Keratinocyte (primary cell): ENCODE results near the gene POLR3K. TPM values are rescaled to one million over a fixed set of nuclear protein-coding genes. Genes with fewer than 3 reads are reported as not detected.

ENCODE experiments used
- DNase-seq: peaks from one replicate; pipeline ENCODE4 v3.0.0-alpha.2; 2011; ENCODE audit warnings: low read depth, missing footprints, low spot score
- FAIRE-seq: peaks from 2 replicates; lab custom pipeline; 2011; peaks lifted over from hg19 to GRCh38; lab: Jason Lieb, UNC
- H2AFZ ChIP-seq: 2 replicates; pipeline ENCODE4 v1.6.0; 2012; ENCODE audit warnings: low read length, control low read depth, inconsistent platforms; ENCODE audit not compliant: control insufficient read depth
- H3K27ac ChIP-seq: 2 replicates; pipeline ENCODE4 v1.5.1; 2011; ENCODE audit warnings: low read length; ENCODE audit not compliant: control insufficient read depth, insufficient read depth
- H3K27me3 ChIP-seq: 3 replicates; pipeline ENCODE4 v1.6.0; 2011; ENCODE audit warnings: low read length; ENCODE audit not compliant: control insufficient read depth, insufficient read depth; ENCODE audit errors: extremely low read depth
- H3K36me3 ChIP-seq, 2 experiments: 2 replicates in 1 of 2; 3 replicates in 1 of 2; pipeline ENCODE4 v1.5.1; 2011; ENCODE audit warnings: low read length in 2 of 2, mild to moderate bottlenecking in 1 of 2; ENCODE audit not compliant: control insufficient read depth in 2 of 2, insufficient read depth in 2 of 2; ENCODE audit errors: extremely low read depth in 1 of 2
- H3K4me1 ChIP-seq: 3 replicates; pipeline ENCODE4 v1.5.1; 2011; ENCODE audit warnings: low read length; ENCODE audit not compliant: control insufficient read depth, insufficient read depth; ENCODE audit errors: extremely low read depth
- H3K4me2 ChIP-seq: 3 replicates; pipeline ENCODE4 v1.6.0; 2011; ENCODE audit warnings: low read depth, low read length; ENCODE audit not compliant: control insufficient read depth, insufficient read depth; ENCODE audit errors: extremely low read depth
- H3K4me3 ChIP-seq, 3 experiments: fragments of 200-600 bp in 1 of 3; sonication (generic) in 1 of 3; 2 replicates in 2 of 3; 3 replicates in 1 of 3; pipeline ENCODE4 v1.5.1; 2011 to 2016; ENCODE audit warnings: low read length in 3 of 3, mild to moderate bottlenecking in 3 of 3, control low read depth in 2 of 3, inconsistent platforms in 1 of 3, low read depth in 1 of 3, mixed read lengths in 1 of 3, mixed run types in 1 of 3, moderate library complexity in 1 of 3; ENCODE audit not compliant: control insufficient read depth in 2 of 3, insufficient read depth in 2 of 3; ENCODE audit errors: extremely low read depth in 1 of 3
- H3K79me2 ChIP-seq: 2 replicates; pipeline ENCODE4 v1.6.0; 2012; ENCODE audit warnings: low read length; ENCODE audit not compliant: control insufficient read depth, insufficient read depth
- H3K9ac ChIP-seq: 3 replicates; pipeline ENCODE4 v1.6.0; 2011; ENCODE audit warnings: low read length; ENCODE audit not compliant: control insufficient read depth, insufficient read depth; ENCODE audit errors: extremely low read depth
- H3K9me1 ChIP-seq: 3 replicates; pipeline ENCODE4 v1.6.0; 2011; ENCODE audit warnings: low read length; ENCODE audit not compliant: control insufficient read depth, insufficient read depth; ENCODE audit errors: extremely low read depth
- H3K9me3 ChIP-seq: 2 replicates; pipeline ENCODE4 v1.5.1; 2012; ENCODE audit warnings: low read depth, low read length; ENCODE audit not compliant: control insufficient read depth
- H4K20me1 ChIP-seq: 3 replicates; pipeline ENCODE4 v1.6.0; 2011; ENCODE audit warnings: low read length; ENCODE audit not compliant: control insufficient read depth, insufficient read depth; ENCODE audit errors: extremely low read depth
- CTCF ChIP-seq, 3 experiments: IDR thresholded peaks in 1 of 3; conservative IDR thresholded peaks in 1 of 3; optimal IDR thresholded peaks in 1 of 3; 2 replicates in 2 of 3; 3 replicates in 1 of 3; pipeline versions ENCODE3 to v1.5.1; 2011; ENCODE audit warnings: low read length in 3 of 3, mild to moderate bottlenecking in 3 of 3, moderate library complexity in 2 of 3, control low read depth in 1 of 3, inconsistent platforms in 1 of 3; ENCODE audit not compliant: insufficient read depth in 2 of 3; ENCODE audit errors: extremely low read depth in 1 of 3
- EZH2 ChIP-seq: IDR thresholded peaks from one replicate; pipeline ENCODE4 v1.6.1; 2012; ENCODE audit warnings: inconsistent platforms, mild to moderate bottlenecking, low read length, moderate library complexity
- dilution Hi-C: fragments of 300-500 bp; cut with MboI; formaldehyde crosslinking; loops from one replicate; pipeline ENCODE4 v1.7.0; 2020; ENCODE audit warnings: low sequenced_read_pairs; ENCODE audit not compliant: extremely low pct_ligation_motif_present
- polyA plus RNA-seq, 5 experiments: library from polyadenylated mRNA; depleted of rRNA in 3 of 5; stranded (reverse) in 3 of 5; stranded (forward) in 1 of 5; unstranded in 1 of 5; fragments of >200 nt; gene quantifications; 1 replicate in 1 of 5; 2 replicates in 3 of 5; 3 replicates in 1 of 5; pipeline versions ENCODE4 v1.2.1 to v1.2.3, GENCODE V29; 2011 to 2012; ENCODE audit warnings: missing spikeins in 2 of 5, low read depth in 1 of 5, low replicate concordance in 1 of 5

POLR3K gene
- polyA plus RNA-seq, 1 donor (not counting 4 experiments of a cell fraction or from before 2014, with no cell fraction given): 23.2 TPM

GRCh38 chr16:62968-63391, 9.6 kb upstream of the POLR3K start:
- dilution Hi-C loops: no loop called here
- H3K79me2 ChIP-seq: peaks cover 6% of the 10 kb centered on the region
- DNase-seq: no peak
- peaks cover 4% of the 10 kb centered on the region for H4K20me1 ChIP-seq
- H2AFZ ChIP-seq: no peak overlapping the region
- no peak for TF ChIP-seq CTCF (optimal IDR thresholded peaks at IDR 0.05 in 1 of 3, IDR thresholded peaks at IDR 0.05 in 1 of 3, conservative IDR thresholded peaks at IDR 0.05 in 1 of 3; ENCODE audit: extremely low read depth in 1 of 3, insufficient read depth in 2 of 3, low read length in 3 of 3)
- TF ChIP-seq EZH2: no peak
- H3K9me1 ChIP-seq: no peaks in the 10 kb centered on the region
- no peaks in the 10 kb centered on the region for H3K27me3 ChIP-seq
- no peak overlapping the region for H3K4me2 ChIP-seq
- H3K4me3 ChIP-seq: no peak overlapping the region
- no peak overlapping the region for H3K9ac ChIP-seq
- H3K4me1 ChIP-seq: no peaks in the 10 kb centered on the region
- peaks cover 23 to 39% of the 10 kb centered on the region in 2 experiments for H3K36me3 ChIP-seq
- H3K9me3 ChIP-seq: no peaks in the 10 kb centered on the region
- FAIRE-seq: no peak
- H3K27ac ChIP-seq: no peak overlapping the region

- Histone ChIP-seq H2AFZ (no peak overlapping the region), H3K9me3 (no peaks in the 10 kb centered on the region), H3K4me3 (no peak overlapping the region), H3K27me3 (no peaks in the 10 kb centered on the region), H3K36me3 (peaks cover 27 to 41% of the 10 kb centered on the region in 2 experiments), H3K9me1 (no peaks in the 10 kb centered on the region), H3K79me2 (peaks cover 3% of the 10 kb centered on the region), H4K20me1 (peaks cover 4% of the 10 kb centered on the region), H3K9ac (no peak overlapping the region), H3K4me2 (no peak overlapping the region), H3K4me1 (no peaks in the 10 kb centered on the region), H3K27ac (no peak overlapping the region)
- DNase-seq (no peak), FAIRE-seq (no peak)
- TF ChIP-seq CTCF (optimal IDR thresholded peaks at IDR 0.05 in 1 of 3, IDR thresholded peaks at IDR 0.05 in 1 of 3, conservative IDR thresholded peaks at IDR 0.05 in 1 of 3; ENCODE audit: extremely low read depth in 1 of 3, insufficient read depth in 2 of 3, low read length in 3 of 3): no peak
- TF ChIP-seq EZH2: no peak
- dilution Hi-C loops: no loop called here
Observed at GRCh38 chr16:62283-62967, 9.0 kb upstream of the POLR3K start.
